ENCODE measurements around the gene SV2B.
"Not testable (repeated sequence)": the region's sequence is repeated elsewhere in the genome, so short reads cannot be mapped to it uniquely, and the experiment has no call there.

Gene SV2B

DNA sequence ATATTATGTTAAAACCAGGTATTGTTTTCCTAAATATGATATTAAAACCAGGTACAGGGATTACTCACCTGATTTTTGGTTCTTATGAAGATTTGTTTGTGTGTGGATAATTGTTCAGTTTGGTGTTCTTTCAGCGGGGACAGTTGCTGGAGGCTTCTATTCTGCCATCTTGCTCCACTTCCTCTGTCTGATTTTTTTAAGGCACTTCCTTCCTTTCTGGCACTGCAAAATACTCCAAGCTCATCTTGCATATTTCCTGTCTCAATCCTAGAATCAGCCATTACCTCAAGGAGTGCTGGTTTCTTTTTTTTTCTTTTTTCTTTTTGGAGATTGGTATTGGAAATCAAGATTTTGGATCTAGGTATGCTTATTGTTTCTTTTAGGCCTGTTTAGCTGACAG, 229.9 kb downstream of the SV2B start:
- no peak for DNase-seq

DNA sequence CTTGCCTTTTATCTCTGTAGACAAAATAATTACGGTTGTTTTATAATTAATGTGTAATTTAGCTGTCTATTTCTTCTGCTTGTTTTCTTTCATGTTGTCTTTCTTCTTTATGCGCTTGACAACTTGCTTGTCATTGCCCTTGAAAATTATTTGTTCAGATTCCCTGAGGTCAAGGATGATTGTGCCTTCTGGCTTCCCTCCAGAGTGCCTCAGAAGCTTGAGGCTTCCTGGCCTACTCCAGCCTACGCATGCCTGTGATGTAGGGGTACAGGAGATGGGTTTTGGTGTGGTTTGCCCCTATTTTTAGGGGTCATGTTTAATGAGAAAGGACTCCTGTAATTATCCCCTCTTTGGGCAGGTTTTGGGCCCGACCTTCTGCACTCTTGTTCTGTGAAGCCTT, 231.5 kb downstream of the SV2B start:
- no peak for DNase-seq

DNA sequence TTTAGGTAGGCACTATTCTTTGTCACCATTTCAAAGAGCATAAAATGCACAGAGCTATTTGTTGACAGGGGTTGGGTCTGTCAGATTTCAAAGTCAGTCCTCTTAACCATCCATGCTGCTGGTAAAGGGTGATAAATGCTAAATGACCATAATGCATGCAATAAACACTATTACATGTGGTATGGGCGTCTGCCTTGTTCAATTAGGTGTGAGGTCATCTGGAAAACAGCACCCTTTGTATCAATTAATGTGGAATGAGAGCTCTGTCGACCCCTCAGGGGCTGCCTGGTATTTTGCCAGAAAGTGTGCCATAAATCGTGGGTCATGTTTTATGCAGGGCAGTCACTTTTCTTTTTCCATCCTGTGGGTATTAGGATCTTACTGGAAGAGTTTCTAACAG, 235.6 kb downstream of the SV2B start:
- DNase-seq = no peak

DNA sequence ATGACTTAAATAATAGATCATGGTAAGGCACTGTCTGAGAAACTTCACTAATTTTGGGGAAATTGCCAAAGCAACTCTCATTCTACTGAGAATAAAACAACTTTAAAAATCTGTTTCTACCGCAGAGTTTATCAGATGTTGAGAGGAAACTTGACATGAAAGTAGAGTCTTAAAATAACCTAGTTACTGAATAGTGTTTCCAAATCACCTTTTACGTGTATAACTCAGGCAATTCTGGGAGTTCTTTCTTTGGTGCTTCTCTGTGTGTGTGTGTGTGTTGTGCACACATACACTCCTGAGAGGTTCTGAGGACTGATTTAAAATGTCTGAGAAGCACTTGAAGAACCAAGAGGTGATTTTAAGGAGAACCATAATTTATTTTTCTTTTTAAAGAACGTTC, 236.6 kb downstream of the SV2B start:
- DNase-seq = no peak

DNA sequence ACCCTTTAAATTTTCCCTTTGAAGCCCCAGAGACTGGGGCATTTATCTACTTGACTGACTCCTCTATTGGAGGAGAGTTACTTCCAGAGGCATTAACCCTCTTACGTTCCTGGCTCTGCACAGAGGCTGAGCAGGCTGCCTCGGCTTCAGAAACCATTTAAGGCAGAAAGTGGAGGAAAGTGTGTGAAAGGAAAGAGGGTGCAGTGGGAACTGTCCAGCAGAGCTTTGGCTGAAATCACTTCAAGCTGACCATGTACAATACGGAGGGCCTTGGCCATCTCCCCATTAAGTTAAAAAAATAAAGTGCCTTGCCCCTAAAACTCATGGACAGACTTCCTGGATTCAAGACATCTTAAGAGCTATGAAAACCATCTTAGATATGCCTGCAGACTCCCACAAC, 238.7 kb downstream of the SV2B start:
- no peak for DNase-seq

DNA sequence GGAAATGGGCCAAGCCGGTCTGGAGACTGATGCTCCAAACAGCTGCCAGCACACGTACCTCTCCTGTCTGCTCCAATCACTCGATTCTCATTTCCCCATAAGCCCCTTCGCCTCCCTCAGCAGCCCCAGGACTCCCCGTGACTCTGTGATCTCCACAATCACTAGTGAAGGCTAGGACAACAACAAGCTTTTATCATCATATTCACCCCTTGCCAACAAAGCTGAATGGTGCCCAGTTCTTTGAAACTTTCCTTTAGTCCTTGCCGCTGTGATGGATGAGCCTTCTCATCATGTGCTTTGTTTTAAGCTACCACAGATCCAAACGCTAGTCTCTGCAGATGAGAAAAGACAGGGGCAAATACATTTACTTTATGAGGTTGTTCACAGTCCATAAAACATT, 242.0 kb downstream of the SV2B start:
- no peak for DNase-seq

DNA sequence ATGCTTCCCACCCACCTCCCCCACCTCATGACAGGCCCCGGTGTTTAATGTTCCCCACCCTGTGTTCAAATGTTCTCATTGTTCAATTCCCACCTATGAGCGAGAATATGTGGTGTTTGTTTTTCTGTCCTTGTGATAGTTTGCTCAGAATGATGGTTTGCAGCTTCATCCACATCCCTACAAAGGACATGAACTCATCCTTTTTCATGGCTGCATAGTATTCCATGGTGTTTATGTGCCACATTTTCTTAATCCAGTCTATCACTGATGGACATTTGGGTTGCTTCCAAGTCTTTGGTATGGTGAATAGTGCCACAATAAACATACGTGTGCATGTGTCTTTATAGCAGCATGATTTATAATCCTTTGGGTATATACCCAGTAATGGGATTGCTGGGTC, 244.9 kb downstream of the SV2B start:
- DNase-seq = not testable (repeated sequence)

DNA sequence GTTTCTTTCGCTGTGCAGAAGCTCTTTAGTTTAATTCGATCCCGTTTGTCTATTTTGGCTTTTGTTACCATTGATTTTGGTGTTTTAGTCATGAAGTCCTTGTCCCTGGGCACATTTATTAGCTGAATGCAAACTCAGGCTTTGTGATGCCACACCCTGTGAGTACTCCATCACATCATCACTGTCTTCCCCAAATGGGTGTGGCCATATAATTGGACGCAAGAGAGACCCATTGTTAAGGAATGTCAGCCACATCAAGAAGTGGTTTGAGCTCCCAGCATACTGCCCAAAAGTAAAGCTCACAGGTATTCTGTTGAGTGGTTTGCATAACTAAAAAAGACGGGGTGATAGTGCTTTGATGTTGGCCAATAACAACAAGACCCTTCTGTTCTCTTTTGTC, 245.7 kb downstream of the SV2B start:
- no peak for DNase-seq

DNA sequence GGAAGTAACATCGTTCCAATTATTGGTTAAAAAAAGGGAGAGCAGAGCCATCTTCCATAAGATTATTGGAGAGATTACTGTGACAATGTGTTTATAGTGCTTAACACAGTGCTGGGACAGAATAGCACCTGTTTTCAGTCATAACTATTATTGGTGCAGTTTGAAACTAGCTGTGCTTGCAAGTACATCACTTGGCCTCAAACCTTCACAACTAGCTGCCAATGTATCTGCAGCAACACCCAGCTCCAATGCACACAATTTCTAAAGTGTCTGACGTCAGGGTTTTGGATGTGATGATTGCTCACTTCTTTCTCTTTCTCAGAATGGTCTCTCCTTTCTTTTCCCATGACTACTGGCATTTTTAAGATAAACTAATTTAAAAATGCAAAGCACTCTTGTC, 246.2 kb downstream of the SV2B start:
- DNase-seq = no peak

DNA sequence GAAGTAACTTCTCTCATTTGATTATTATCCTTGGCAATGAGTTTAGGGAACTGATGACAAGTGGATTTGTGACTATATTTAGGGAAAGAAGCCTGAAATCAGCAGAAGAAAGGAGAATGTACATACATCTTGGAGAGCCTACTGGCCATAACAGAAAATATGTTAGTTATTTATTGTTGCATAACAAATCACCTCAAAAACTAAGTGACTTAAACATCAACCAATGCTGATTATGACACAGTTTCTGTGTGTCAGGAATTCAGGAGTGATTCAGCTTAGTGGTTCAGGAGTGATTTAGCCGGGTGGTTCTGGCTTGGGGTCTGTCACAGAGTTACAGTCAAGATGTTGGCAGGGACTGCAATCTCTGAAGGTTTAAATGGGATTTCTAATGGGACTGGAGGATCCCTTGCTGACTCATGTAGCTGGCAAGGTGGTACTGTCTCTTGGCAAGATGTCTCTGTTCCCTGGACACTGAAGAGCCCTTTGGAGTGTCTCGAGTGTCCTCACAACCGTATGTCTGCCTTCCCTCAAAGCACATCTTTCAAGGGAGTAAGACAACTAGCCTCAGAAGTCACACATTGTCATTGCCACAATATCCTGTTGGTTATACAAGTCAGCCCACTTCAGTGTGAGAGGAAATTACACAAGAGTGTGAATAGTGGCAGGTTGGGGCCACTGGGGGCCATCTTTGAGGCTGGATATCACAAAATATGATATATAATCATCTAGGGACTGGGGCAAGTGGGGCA, 248.9 kb downstream of the SV2B start:
- DNase-seq = no peak

Data from amniotic stem cell (primary cell).